Measurements from ENCODE around the gene PRPS1L1. TPM values are rescaled to one million over a fixed set of nuclear protein-coding genes. Genes with fewer than 3 reads are reported as not detected.

The PRPS1L1 gene
- polyA plus RNA-seq, 1 of the 3 experiments (the other 2 are of a cell fraction): not detected

DNA sequence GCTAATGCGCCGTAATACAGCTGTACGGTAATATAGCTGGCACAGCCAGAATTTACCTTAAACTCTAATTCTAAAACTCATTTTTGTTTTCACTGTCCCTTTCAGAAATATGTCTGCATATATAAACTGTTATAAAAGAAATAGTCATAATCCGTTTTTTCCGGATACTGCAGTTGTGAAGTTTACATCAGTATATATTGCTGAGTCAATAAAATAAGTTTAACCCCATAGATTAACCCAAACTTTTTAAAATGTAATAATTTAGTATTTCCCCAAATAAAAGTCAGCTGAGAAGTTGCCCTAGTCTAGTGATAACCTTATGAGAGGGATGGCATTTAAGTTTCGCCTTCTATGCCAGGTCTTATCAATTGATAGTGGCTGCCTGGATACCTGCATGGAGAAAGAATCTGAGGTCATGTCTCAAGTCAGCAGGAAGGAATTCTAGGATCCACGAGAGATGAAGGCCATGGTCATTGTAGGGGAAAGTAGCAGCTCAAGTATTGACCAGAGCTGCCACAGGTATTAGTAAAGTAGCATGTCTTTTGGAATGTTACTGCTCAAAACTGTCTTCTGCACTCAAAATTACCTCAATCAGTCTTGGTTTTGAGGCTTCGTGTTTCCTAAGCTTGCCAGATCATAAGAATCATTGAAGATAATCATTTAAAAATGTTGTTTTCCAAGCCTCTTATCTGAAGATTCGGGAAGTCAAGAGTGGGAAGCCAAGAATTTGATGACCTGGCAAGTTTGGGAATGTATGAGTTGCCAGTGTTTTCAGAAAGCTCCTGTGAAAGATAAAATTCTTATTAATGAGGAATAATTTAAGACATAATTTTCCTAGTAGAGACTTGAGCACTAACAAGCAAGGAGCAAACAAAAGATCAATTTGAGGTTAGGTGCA is 10.8 kb downstream of the PRPS1L1 start:
- H3F3A ChIP-seq (replicated peaks; ENCODE audit: insufficient read depth): peaks cover 9% of the 10 kb centered on the region
- no peak overlapping the region for H3K27ac ChIP-seq (ENCODE audit: low read depth in 2 of 2, low read length in 1 of 2)
- no peak overlapping the region for H2AFZ ChIP-seq (ENCODE audit: low read depth)
- H4K20me1 ChIP-seq (ENCODE audit: insufficient read depth): no peaks in the 10 kb centered on the region
- TF ChIP-seq, protein P1, sequence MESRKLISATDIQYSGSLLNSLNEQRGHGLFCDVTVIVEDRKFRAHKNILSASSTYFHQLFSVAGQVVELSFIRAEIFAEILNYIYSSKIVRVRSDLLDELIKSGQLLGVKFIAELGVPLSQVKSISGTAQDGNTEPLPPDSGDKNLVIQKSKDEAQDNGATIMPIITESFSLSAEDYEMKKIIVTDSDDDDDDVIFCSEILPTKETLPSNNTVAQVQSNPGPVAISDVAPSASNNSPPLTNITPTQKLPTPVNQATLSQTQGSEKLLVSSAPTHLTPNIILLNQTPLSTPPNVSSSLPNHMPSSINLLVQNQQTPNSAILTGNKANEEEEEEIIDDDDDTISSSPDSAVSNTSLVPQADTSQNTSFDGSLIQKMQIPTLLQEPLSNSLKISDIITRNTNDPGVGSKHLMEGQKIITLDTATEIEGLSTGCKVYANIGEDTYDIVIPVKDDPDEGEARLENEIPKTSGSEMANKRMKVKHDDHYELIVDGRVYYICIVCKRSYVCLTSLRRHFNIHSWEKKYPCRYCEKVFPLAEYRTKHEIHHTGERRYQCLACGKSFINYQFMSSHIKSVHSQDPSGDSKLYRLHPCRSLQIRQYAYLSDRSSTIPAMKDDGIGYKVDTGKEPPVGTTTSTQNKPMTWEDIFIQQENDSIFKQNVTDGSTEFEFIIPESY (IDR thresholded peaks at IDR 0.05; ENCODE audit: borderline replicate concordance, low read depth): no peak
- TF ChIP-seq MEF2A (IDR thresholded peaks at IDR 0.05; ENCODE audit: borderline replicate concordance, low read depth) (no peak), ELF1 (IDR thresholded peaks at IDR 0.05) (no peak), GABPA (IDR thresholded peaks at IDR 0.05; ENCODE audit: low read depth) (no peak), MXI1 (IDR thresholded peaks at IDR 0.05; ENCODE audit: low read depth, low read length) (no peak), NRF1 (IDR thresholded peaks at IDR 0.05; ENCODE audit: low read depth, low read length) (no peak), TAF1 (IDR thresholded peaks at IDR 0.05; ENCODE audit: borderline replicate concordance, low read depth, low read length) (no peak), SMC3 (IDR thresholded peaks at IDR 0.05; ENCODE audit: low read depth, low read length) (no peak), FOSL2 (IDR thresholded peaks at IDR 0.05; ENCODE audit: borderline replicate concordance, low read depth) (no peak), RFX5 (IDR thresholded peaks at IDR 0.05; ENCODE audit: low read length) (no peak), EZH2phosphoT487 (IDR thresholded peaks at IDR 0.05; ENCODE audit: borderline replicate concordance, low read depth) (no peak), EP300 (IDR thresholded peaks at IDR 0.05; ENCODE audit: borderline replicate concordance in 1 of 2, low read depth in 1 of 2, low read length in 1 of 2) (no peak)
- TF ChIP-seq, protein P2, sequence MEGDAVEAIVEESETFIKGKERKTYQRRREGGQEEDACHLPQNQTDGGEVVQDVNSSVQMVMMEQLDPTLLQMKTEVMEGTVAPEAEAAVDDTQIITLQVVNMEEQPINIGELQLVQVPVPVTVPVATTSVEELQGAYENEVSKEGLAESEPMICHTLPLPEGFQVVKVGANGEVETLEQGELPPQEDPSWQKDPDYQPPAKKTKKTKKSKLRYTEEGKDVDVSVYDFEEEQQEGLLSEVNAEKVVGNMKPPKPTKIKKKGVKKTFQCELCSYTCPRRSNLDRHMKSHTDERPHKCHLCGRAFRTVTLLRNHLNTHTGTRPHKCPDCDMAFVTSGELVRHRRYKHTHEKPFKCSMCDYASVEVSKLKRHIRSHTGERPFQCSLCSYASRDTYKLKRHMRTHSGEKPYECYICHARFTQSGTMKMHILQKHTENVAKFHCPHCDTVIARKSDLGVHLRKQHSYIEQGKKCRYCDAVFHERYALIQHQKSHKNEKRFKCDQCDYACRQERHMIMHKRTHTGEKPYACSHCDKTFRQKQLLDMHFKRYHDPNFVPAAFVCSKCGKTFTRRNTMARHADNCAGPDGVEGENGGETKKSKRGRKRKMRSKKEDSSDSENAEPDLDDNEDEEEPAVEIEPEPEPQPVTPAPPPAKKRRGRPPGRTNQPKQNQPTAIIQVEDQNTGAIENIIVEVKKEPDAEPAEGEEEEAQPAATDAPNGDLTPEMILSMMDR (IDR thresholded peaks at IDR 0.05): no peak
- TF ChIP-seq, protein P3, sequence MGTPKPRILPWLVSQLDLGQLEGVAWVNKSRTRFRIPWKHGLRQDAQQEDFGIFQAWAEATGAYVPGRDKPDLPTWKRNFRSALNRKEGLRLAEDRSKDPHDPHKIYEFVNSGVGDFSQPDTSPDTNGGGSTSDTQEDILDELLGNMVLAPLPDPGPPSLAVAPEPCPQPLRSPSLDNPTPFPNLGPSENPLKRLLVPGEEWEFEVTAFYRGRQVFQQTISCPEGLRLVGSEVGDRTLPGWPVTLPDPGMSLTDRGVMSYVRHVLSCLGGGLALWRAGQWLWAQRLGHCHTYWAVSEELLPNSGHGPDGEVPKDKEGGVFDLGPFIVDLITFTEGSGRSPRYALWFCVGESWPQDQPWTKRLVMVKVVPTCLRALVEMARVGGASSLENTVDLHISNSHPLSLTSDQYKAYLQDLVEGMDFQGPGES (IDR thresholded peaks at IDR 0.05; ENCODE audit: low read depth, low read length): no peak
- TF ChIP-seq, protein P4, sequence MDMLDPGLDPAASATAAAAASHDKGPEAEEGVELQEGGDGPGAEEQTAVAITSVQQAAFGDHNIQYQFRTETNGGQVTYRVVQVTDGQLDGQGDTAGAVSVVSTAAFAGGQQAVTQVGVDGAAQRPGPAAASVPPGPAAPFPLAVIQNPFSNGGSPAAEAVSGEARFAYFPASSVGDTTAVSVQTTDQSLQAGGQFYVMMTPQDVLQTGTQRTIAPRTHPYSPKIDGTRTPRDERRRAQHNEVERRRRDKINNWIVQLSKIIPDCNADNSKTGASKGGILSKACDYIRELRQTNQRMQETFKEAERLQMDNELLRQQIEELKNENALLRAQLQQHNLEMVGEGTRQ (IDR thresholded peaks at IDR 0.05; ENCODE audit: borderline replicate concordance, low read depth, low read length): no peak
- TF ChIP-seq, protein P5, sequence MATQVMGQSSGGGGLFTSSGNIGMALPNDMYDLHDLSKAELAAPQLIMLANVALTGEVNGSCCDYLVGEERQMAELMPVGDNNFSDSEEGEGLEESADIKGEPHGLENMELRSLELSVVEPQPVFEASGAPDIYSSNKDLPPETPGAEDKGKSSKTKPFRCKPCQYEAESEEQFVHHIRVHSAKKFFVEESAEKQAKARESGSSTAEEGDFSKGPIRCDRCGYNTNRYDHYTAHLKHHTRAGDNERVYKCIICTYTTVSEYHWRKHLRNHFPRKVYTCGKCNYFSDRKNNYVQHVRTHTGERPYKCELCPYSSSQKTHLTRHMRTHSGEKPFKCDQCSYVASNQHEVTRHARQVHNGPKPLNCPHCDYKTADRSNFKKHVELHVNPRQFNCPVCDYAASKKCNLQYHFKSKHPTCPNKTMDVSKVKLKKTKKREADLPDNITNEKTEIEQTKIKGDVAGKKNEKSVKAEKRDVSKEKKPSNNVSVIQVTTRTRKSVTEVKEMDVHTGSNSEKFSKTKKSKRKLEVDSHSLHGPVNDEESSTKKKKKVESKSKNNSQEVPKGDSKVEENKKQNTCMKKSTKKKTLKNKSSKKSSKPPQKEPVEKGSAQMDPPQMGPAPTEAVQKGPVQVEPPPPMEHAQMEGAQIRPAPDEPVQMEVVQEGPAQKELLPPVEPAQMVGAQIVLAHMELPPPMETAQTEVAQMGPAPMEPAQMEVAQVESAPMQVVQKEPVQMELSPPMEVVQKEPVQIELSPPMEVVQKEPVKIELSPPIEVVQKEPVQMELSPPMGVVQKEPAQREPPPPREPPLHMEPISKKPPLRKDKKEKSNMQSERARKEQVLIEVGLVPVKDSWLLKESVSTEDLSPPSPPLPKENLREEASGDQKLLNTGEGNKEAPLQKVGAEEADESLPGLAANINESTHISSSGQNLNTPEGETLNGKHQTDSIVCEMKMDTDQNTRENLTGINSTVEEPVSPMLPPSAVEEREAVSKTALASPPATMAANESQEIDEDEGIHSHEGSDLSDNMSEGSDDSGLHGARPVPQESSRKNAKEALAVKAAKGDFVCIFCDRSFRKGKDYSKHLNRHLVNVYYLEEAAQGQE (IDR thresholded peaks at IDR 0.05; ENCODE audit: low read depth, low read length): no peak
- H3K4me3 ChIP-seq (ENCODE audit: low read depth in 2 of 2, low read length in 1 of 2): no peak overlapping the region
- H3K4me2 ChIP-seq: no peak overlapping the region
- H3K79me2 ChIP-seq (ENCODE audit: insufficient read depth): no peaks in the 10 kb centered on the region
- peaks cover 0 to 20% of the 10 kb centered on the region in 2 experiments; a peak in 2 of 4 replicates for H3K4me1 ChIP-seq (ENCODE audit: control insufficient read depth in 1 of 2, insufficient read depth in 2 of 2, low read depth in 1 of 2, low read length in 1 of 2)
- POLR2A ChIA-PET: no interaction called here
- H3K27me3 ChIP-seq (ENCODE audit: insufficient read depth): no peaks in the 10 kb centered on the region
- DNase-seq: no peak
- CTCF ChIA-PET: interaction anchor here (0.6 to 0.8 kb wide), 2 partner anchors 18 to 57 kb away, joined by 3 to 4 read pairs; no protein-coding TSS in a partner anchor
- H3K9me3 ChIP-seq: no peaks in the 10 kb centered on the region
- no peaks in the 10 kb centered on the region for H3K36me3 ChIP-seq (replicated peaks in 1 of 2; ENCODE audit: control insufficient read depth in 1 of 2, insufficient read depth in 2 of 2, low read length in 1 of 2)
- H3K9ac ChIP-seq: no peak overlapping the region
- H3K9me2 ChIP-seq: no peaks in the 10 kb centered on the region
- WGBS (ENCODE audit: low lambda C conversion rate): 31% methylated on average over 9 of the region's 9 CpGs
